Measurements from ENCODE around the gene MKNK1. TPM values are rescaled to one million over a fixed set of nuclear protein-coding genes. Genes with fewer than 3 reads are reported as not detected.

Gene MKNK1
- total RNA-seq, 1 experiment from 2014 or later: 12.9 TPM

DNA sequence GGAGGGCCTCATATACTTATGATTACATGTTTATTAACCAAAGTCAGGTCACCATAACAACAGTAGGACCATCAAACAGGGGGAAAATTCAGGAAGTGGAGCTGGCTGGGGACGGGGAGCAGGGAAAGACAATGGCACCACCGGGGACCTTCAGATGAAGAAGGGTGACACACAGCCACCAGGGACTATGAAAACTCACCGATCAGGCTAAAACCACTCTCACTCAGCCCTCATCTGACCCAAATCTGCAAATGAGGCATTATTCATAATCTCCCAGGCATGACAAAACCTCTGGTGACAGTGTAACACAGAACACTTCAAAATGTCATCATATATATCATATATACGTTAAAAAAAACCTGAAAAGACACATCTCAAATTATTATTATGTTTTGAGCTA is 11.2 kb downstream of the MKNK1 start:
- H3K27me3 ChIP-seq (ENCODE audit: insufficient read depth, low read length): no peaks in the 10 kb centered on the region

More for the DNA sequence above, 11.2 kb downstream of the MKNK1 start:
- Histone ChIP-seq H3T11ph (ENCODE audit: low read length) (no peak overlapping the region), H3K27ac (ENCODE audit: insufficient read length, low read depth, low read length) (no peak overlapping the region), H2BK15ac (ENCODE audit: low read depth, low read length) (no peak overlapping the region), H2BK12ac (ENCODE audit: insufficient read length, low read depth, low read length) (no peak overlapping the region), H3K9me3 (ENCODE audit: control insufficient read depth, low read depth, low read length) (no peaks in the 10 kb centered on the region), H3K79me2 (ENCODE audit: insufficient read depth, low read length) (no peaks in the 10 kb centered on the region), H3K14ac (ENCODE audit: insufficient read depth, low read length) (no peak overlapping the region), H3K4me2 (ENCODE audit: insufficient read depth, insufficient read length, low read length) (no peak overlapping the region), H3K56ac (ENCODE audit: insufficient read length, low read depth, low read length) (no peak overlapping the region), H2BK20ac (ENCODE audit: low read depth, low read length, poor library complexity, severe bottlenecking) (no peak overlapping the region), H3K18ac (ENCODE audit: insufficient read length, low read depth, low read length) (no peak overlapping the region), H3K79me1 (ENCODE audit: insufficient read depth, low read depth, low read length, poor library complexity, severe bottlenecking) (no peaks in the 10 kb centered on the region), H2BK120ac (ENCODE audit: low read depth, low read length, poor library complexity, severe bottlenecking) (no peak overlapping the region), H2AFZ (ENCODE audit: low read length) (no peak overlapping the region), H3K23ac (ENCODE audit: insufficient read length, low read depth, low read length) (no peak overlapping the region), H3K4me1 (ENCODE audit: insufficient read depth, low read length) (no peaks in the 10 kb centered on the region), H3K9ac (ENCODE audit: extremely low read depth, insufficient read length, low read length) (no peak overlapping the region), H4K8ac (replicated peaks; ENCODE audit: insufficient read length, low read depth, low read length) (no peak overlapping the region), H2AK5ac (ENCODE audit: insufficient read length, low read length) (no peak overlapping the region), H3K4ac (ENCODE audit: low read depth, low read length) (no peak overlapping the region), H4K91ac (ENCODE audit: insufficient read length, low read depth, low read length) (no peak overlapping the region), H4K5ac (ENCODE audit: insufficient read length, low read depth, low read length) (no peak overlapping the region), H4K20me1 (ENCODE audit: control insufficient read depth, insufficient read depth, insufficient read length) (no peaks in the 10 kb centered on the region), H2BK5ac (ENCODE audit: insufficient read length, low read length) (no peak overlapping the region), H3K23me2 (ENCODE audit: insufficient read length, low read depth, low read length, poor library complexity, severe bottlenecking) (no peaks in the 10 kb centered on the region)
- TF ChIP-seq CTCF (conservative IDR thresholded peaks at IDR 0.05): no peak
- WGBS (ENCODE audit: extremely low coverage, insufficient read length, low lambda C conversion rate): no CpG with 5 or more reads among the region's 4 CpGs
- Mint-ChIP-seq H3K27me3 (ENCODE audit: low read depth) (no peaks in the 10 kb centered on the region), H3K4me3 (no peak overlapping the region), H3K27ac (no peak overlapping the region), H3K4me1 (no peaks in the 10 kb centered on the region), H3K9me3 (no peaks in the 10 kb centered on the region), H3K36me3 (ENCODE audit: insufficient read depth in 1 of 3, low read depth in 3 of 3) (peaks cover 0 to 36% (median 0%) of the 10 kb centered on the region in 3 experiments; a peak in 5 of 7 replicates)
- DNase-seq: no peak

Measured in H9 (cell line).